Measurements from ENCODE around the gene SAMD4A.

DNA sequence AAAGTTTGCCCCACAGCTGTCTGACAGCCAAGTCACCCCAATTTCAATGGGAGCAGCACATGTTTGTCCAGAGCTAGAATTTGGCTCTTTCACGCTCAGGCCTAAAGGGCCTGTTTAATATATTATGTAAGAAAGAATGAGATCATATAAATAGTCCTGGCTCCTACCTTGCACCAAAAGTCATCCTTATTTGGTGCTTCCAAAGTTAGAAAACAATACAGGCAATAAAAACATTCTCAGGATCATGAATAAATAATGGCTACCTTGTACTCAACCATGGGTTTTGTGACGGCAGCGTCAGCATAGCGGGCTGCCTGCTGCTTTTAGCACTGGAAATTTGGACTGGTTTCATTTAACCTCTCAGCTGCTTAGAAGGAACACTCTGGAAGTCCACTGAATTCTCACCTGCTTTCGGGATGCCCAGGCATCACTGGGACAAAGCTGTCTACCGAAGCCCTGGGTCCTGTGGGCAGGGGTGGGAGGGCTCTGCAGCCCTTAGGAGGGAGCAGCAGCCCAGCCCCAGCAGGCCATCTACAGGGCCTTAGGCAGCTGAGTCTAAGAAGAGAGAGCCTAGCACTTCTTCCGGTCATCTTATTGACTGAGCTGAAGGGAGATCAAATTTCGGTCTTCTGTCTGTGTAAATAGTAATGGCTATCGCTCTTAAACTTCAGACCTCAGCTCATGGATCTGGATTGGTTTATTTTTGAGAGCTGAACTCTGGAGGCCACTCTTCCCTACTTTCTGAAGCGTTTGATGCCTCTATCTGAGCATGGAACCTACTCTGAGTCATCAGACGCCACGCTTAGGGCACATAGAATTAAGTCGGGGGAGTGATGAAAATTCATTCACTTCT lies 106.5 kb downstream of the SAMD4A start:
- TF ChIP-seq YY1 (IDR thresholded peaks at IDR 0.05; ENCODE audit: low read depth) (no peak), EP300 (IDR thresholded peaks at IDR 0.05; ENCODE audit: borderline replicate concordance) (no peak), RAD21 (IDR thresholded peaks at IDR 0.05; ENCODE audit: low read depth) (no peak), EGR1 (IDR thresholded peaks at IDR 0.05) (no peak), NFIC (IDR thresholded peaks at IDR 0.05) (no peak), CEBPB (IDR thresholded peaks at IDR 0.05) (no peak), CREB1 (IDR thresholded peaks at IDR 0.05; ENCODE audit: low read depth) (no peak), ZBTB7A (IDR thresholded peaks at IDR 0.05; ENCODE audit: low read depth) (no peak), TEAD4 (IDR thresholded peaks at IDR 0.05) (no peak)
- TF ChIP-seq, protein P1, sequence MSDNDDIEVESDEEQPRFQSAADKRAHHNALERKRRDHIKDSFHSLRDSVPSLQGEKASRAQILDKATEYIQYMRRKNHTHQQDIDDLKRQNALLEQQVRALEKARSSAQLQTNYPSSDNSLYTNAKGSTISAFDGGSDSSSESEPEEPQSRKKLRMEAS (IDR thresholded peaks at IDR 0.05): no peak
- TF ChIP-seq, protein P2, sequence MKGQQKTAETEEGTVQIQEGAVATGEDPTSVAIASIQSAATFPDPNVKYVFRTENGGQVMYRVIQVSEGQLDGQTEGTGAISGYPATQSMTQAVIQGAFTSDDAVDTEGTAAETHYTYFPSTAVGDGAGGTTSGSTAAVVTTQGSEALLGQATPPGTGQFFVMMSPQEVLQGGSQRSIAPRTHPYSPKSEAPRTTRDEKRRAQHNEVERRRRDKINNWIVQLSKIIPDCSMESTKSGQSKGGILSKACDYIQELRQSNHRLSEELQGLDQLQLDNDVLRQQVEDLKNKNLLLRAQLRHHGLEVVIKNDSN (IDR thresholded peaks at IDR 0.05): no peak

All from Ishikawa (cell line).